ENCODE data around the gene DNASE1L2.

DNASE1L2 gene

DNA sequence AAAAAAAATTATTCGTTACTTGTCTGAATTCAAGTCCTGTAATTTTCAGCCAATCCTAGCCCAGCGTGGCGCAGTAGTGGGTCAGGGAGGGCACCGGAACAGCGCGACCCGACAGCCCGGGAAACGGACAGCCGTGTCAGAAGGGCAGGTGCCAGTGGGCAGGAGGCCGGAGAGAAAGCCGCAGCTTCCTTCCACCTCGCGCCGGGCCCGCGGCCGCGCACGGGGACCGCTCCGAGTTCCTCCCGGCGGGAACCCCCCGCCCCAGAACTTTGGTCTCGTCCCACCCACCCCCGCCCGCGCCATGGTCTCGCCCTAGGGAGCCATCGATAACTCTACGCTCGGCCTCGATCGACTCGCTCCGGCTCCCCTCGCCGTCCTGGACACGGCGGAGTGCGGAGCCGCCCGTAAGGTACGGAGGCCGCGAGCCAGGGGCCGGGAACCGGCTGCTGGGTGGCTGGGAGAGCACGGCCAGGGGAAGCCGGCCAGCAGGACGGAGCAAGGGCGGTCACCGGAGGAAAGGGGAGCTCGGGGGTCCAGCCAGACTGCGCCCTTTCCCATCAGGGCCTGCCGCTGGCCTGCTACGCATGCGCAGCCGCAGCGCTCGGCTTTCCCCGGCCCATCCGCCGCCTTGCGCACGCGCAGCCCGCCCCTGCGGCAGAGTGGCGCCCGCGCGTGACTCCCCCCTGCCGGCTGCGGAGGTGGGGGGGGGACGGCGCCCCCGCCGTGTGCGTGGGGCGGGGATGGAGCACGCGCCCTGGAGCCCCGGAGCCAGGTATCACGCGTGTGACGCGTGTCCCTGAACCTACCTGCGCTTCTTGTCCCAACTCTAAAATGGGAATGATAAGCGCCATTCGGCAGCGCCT, 30.9 kb upstream of the DNASE1L2 start, which contains the start of gene MLST8 (continued):
- TF ChIP-seq, protein P1, sequence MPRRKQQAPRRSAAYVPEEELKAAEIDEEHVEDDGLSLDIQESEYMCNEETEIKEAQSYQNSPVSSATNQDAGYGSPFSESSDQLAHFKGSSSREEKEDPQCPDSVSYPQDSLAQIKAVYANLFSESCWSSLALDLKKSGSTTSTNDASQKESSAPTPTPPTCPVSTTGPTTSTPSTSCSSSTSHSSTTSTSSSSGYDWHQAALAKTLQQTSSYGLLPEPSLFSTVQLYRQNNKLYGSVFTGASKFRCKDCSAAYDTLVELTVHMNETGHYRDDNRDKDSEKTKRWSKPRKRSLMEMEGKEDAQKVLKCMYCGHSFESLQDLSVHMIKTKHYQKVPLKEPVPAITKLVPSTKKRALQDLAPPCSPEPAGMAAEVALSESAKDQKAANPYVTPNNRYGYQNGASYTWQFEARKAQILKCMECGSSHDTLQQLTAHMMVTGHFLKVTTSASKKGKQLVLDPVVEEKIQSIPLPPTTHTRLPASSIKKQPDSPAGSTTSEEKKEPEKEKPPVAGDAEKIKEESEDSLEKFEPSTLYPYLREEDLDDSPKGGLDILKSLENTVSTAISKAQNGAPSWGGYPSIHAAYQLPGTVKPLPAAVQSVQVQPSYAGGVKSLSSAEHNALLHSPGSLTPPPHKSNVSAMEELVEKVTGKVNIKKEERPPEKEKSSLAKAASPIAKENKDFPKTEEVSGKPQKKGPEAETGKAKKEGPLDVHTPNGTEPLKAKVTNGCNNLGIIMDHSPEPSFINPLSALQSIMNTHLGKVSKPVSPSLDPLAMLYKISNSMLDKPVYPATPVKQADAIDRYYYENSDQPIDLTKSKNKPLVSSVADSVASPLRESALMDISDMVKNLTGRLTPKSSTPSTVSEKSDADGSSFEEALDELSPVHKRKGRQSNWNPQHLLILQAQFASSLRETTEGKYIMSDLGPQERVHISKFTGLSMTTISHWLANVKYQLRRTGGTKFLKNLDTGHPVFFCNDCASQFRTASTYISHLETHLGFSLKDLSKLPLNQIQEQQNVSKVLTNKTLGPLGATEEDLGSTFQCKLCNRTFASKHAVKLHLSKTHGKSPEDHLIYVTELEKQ (tag by site-specific recombination; IDR thresholded peaks at IDR 0.05; ENCODE audit: borderline replicate concordance) = no peak
- TF ChIP-seq ZNF837 (tag by site-specific recombination; IDR thresholded peaks at IDR 0.05) = no peak
- no peak for TF ChIP-seq ZNF223 (tag by site-specific recombination; IDR thresholded peaks at IDR 0.05)
- TF ChIP-seq, protein P2, sequence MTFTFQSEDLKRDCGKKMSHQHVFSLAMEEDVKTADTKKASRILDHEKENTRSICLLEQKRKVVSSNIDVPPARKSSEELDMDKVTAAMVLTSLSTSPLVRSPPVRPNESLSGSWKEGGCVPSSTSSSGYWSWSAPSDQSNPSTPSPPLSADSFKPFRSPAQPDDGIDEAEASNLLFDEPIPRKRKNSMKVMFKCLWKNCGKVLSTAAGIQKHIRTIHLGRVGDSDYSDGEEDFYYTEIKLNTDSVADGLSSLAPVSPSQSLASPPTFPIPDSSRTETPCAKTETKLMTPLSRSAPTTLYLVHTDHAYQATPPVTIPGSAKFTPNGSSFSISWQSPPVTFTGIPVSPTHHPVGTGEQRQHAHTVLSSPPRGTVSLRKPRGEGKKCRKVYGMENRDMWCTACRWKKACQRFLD (tag by site-specific recombination; IDR thresholded peaks at IDR 0.05) = no peak
- TF ChIP-seq, protein P3, sequence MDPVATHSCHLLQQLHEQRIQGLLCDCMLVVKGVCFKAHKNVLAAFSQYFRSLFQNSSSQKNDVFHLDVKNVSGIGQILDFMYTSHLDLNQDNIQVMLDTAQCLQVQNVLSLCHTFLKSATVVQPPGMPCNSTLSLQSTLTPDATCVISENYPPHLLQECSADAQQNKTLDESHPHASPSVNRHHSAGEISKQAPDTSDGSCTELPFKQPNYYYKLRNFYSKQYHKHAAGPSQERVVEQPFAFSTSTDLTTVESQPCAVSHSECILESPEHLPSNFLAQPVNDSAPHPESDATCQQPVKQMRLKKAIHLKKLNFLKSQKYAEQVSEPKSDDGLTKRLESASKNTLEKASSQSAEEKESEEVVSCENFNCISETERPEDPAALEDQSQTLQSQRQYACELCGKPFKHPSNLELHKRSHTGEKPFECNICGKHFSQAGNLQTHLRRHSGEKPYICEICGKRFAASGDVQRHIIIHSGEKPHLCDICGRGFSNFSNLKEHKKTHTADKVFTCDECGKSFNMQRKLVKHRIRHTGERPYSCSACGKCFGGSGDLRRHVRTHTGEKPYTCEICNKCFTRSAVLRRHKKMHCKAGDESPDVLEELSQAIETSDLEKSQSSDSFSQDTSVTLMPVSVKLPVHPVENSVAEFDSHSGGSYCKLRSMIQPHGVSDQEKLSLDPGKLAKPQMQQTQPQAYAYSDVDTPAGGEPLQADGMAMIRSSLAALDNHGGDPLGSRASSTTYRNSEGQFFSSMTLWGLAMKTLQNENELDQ (tag by site-specific recombination; IDR thresholded peaks at IDR 0.05; ENCODE audit: low read depth) = no peak
- TF ChIP-seq ZNF302 (tag by site-specific recombination; IDR thresholded peaks at IDR 0.05; ENCODE audit: low read depth) = no peak
- peak; percentile 42; the same call in 1 of the 2 replicates for TF ChIP-seq KLF1 (tag by site-specific recombination; IDR thresholded peaks at IDR 0.05)
- TF ChIP-seq, protein P4, sequence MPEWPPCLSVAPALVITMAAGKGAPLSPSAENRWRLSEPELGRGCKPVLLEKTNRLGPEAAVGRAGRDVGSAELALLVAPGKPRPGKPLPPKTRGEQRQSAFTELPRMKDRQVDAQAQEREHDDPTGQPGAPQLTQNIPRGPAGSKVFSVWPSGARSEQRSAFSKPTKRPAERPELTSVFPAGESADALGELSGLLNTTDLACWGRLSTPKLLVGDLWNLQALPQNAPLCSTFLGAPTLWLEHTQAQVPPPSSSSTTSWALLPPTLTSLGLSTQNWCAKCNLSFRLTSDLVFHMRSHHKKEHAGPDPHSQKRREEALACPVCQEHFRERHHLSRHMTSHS (tag by site-specific recombination; IDR thresholded peaks at IDR 0.05) = no peak
- peak; percentile 46; the same call in 1 of the 2 replicates for TF ChIP-seq KLF8 (tag by site-specific recombination; IDR thresholded peaks at IDR 0.05)
- peak; percentile 70; the same call in 1 of the 2 replicates for TF ChIP-seq SP7 (tag by site-specific recombination; IDR thresholded peaks at IDR 0.05)
- TF ChIP-seq ZNF785 (tag by site-specific recombination; IDR thresholded peaks at IDR 0.05) = no peak
- no peak for TF ChIP-seq ZNF169 (tag by site-specific recombination; IDR thresholded peaks at IDR 0.05)
- TF ChIP-seq ZNF707 (tag by site-specific recombination; IDR thresholded peaks at IDR 0.05) = no peak
- TF ChIP-seq, protein P5, sequence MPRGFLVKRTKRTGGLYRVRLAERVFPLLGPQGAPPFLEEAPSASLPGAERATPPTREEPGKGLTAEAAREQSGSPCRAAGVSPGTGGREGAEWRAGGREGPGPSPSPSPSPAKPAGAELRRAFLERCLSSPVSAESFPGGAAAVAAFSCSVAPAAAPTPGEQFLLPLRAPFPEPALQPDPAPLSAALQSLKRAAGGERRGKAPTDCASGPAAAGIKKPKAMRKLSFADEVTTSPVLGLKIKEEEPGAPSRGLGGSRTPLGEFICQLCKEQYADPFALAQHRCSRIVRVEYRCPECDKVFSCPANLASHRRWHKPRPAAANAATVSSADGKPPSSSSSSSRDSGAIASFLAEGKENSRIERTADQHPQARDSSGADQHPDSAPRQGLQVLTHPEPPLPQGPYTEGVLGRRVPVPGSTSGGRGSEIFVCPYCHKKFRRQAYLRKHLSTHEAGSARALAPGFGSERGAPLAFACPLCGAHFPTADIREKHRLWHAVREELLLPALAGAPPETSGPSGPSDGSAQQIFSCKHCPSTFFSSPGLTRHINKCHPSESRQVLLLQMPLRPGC (tag by site-specific recombination; IDR thresholded peaks at IDR 0.05) = peak; percentile 74
- TF ChIP-seq ZBTB20 (tag by site-specific recombination; IDR thresholded peaks at IDR 0.05) = no peak
- no peak; the same call in 1 of the 2 replicates for TF ChIP-seq ZNF2 (tag by site-specific recombination; IDR thresholded peaks at IDR 0.05)
- no peak for TF ChIP-seq TCF7L2 (IDR thresholded peaks at IDR 0.05; ENCODE audit: borderline replicate concordance, low read depth, low read length)
- peak; percentile 52; the same call in 1 of the 2 replicates for TF ChIP-seq OVOL3 (tag by site-specific recombination; IDR thresholded peaks at IDR 0.05)
- no peak for TF ChIP-seq ZNF670 (tag by site-specific recombination; IDR thresholded peaks at IDR 0.05; ENCODE audit: low read depth)
- TF ChIP-seq ZNF175 (tag by site-specific recombination; IDR thresholded peaks at IDR 0.05) = no peak
- peak; percentile 98 for TF ChIP-seq ZNF561 (tag by site-specific recombination; IDR thresholded peaks at IDR 0.05; ENCODE audit: borderline replicate concordance)
- TF ChIP-seq ZNF544 (tag by site-specific recombination; IDR thresholded peaks at IDR 0.05) = no peak
- TF ChIP-seq HOXD13 (CRISPR knock-in tag; IDR thresholded peaks at IDR 0.05; ENCODE audit: borderline replicate concordance) = no peak
- TF ChIP-seq, protein P6, sequence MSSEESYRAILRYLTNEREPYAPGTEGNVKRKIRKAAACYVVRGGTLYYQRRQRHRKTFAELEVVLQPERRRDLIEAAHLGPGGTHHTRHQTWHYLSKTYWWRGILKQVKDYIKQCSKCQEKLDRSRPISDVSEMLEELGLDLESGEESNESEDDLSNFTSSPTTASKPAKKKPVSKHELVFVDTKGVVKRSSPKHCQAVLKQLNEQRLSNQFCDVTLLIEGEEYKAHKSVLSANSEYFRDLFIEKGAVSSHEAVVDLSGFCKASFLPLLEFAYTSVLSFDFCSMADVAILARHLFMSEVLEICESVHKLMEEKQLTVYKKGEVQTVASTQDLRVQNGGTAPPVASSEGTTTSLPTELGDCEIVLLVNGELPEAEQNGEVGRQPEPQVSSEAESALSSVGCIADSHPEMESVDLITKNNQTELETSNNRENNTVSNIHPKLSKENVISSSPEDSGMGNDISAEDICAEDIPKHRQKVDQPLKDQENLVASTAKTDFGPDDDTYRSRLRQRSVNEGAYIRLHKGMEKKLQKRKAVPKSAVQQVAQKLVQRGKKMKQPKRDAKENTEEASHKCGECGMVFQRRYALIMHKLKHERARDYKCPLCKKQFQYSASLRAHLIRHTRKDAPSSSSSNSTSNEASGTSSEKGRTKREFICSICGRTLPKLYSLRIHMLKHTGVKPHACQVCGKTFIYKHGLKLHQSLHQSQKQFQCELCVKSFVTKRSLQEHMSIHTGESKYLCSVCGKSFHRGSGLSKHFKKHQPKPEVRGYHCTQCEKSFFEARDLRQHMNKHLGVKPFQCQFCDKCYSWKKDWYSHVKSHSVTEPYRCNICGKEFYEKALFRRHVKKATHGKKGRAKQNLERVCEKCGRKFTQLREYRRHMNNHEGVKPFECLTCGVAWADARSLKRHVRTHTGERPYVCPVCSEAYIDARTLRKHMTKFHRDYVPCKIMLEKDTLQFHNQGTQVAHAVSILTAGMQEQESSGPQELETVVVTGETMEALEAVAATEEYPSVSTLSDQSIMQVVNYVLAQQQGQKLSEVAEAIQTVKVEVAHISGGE (tag by site-specific recombination; conservative IDR thresholded peaks at IDR 0.05; ENCODE audit: low read depth) = peak; percentile 34; the same call in 1 of the 2 replicates
- no peak for TF ChIP-seq BCL11A (tag by site-specific recombination; IDR thresholded peaks at IDR 0.05; ENCODE audit: low read depth)
- no peak for TF ChIP-seq ZNF416 (tag by site-specific recombination; IDR thresholded peaks at IDR 0.05)
- no peak; the same call in 1 of the 2 replicates for TF ChIP-seq ZFP37 (tag by site-specific recombination; IDR thresholded peaks at IDR 0.05)

Measured in HEK293 (cell line).